UCSD-AML1 (cell line): ENCODE data around the gene SLC29A2.
"Not testable (repeated sequence)": the region's sequence is repeated elsewhere in the genome, so short reads cannot be mapped to it uniquely, and the experiment has no call there.

Experiments used
- DNase-seq: peaks from one replicate; lab custom pipeline; 2025; ENCODE audit not compliant: unreplicated experiment; lab: John Stamatoyannopoulos, UW

Gene SLC29A2

GRCh38 chr11:66386171-66387069, 14.9 kb upstream of the SLC29A2 start:
- peak; percentile 73 for DNase-seq

GRCh38 chr11:66384316-66384715, 12.8 kb upstream of the SLC29A2 start:
- not testable (repeated sequence) for DNase-seq

GRCh38 chr11:66380264-66380663, 8.7 kb upstream of the SLC29A2 start:
- not testable (repeated sequence) for DNase-seq

GRCh38 chr11:66373690-66374287, 2.2 kb upstream of the SLC29A2 start:
- not testable (repeated sequence) for DNase-seq

GRCh38 chr11:66373265-66373664, 1.7 kb upstream of the SLC29A2 start:
- DNase-seq = no peak

GRCh38 chr11:66369073-66369894, 2.3 kb downstream of the SLC29A2 start:
- DNase-seq = no peak

GRCh38 chr11:66368484-66368883, 3.1 kb downstream of the SLC29A2 start:
- DNase-seq = no peak

- DNase-seq = no peak
These were observed 3.8 kb downstream of the SLC29A2 start for GRCh38 chr11:66367561-66368312.

- DNase-seq = no peak
These were observed 4.6 kb downstream of the SLC29A2 start for GRCh38 chr11:66366844-66367477.

- no peak for DNase-seq
These were observed 5.6 kb downstream of the SLC29A2 start for GRCh38 chr11:66365711-66366619.

GRCh38 chr11:66365166-66365565, 6.4 kb downstream of the SLC29A2 start:
- DNase-seq = no peak

- peak; percentile 69 for DNase-seq
These were observed 7.6 kb downstream of the SLC29A2 start for GRCh38 chr11:66363805-66364535.

GRCh38 chr11:66363187-66363601, 8.4 kb downstream of the SLC29A2 start:
- no peak for DNase-seq

GRCh38 chr11:66362481-66363147, 8.9 kb downstream of the SLC29A2 start:
- no peak for DNase-seq

- DNase-seq = no peak
These were observed 10.0 kb downstream of the SLC29A2 start for GRCh38 chr11:66361502-66361941.

GRCh38 chr11:66360406-66361073, 11.0 kb downstream of the SLC29A2 start:
- no peak for DNase-seq

GRCh38 chr11:66359662-66360087, 11.9 kb downstream of the SLC29A2 start:
- no peak for DNase-seq
